PC-9 (cell line): ENCODE data around the gene TMTC2. TPM values are rescaled to one million over a fixed set of nuclear protein-coding genes. Genes with fewer than 3 reads are reported as not detected.

Experiments used
- BruUV-seq: library from RNA; stranded (reverse); fragments of 400-500 nt; replicated peaks from 2 replicates; lab custom pipeline; 2021; lab: Mats Ljungman, UMichigan
- CTCF ChIA-PET: fragments of 300-600 bp; sonication (Branson Sonifier 250); formaldehyde crosslinking; loops from one replicate; lab custom pipeline; 2022; ENCODE audit warnings: antibody characterized with exemption; lab: Charles Lee
- POLR2A ChIA-PET: fragments of 300-600 bp; sonication (Branson Sonifier 250); formaldehyde crosslinking; loops from one replicate; lab custom pipeline; 2022; ENCODE audit warnings: antibody characterized with exemption; ENCODE audit not compliant: unreplicated experiment; lab: Charles Lee
- DNase-seq, 2 experiments: peaks; one replicate each; pipeline versions ENCODE4 v3.0.0 to v3.0.0-alpha.2; 2015 to 2022; ENCODE audit warnings: mixed read lengths in 1 of 2
- H2AFZ ChIP-seq: fragments of 200-600 bp; sonication (generic); 2 replicates; pipeline ENCODE4 v1.8.1; 2017; ENCODE audit warnings: antibody characterized with exemption
- H3F3A ChIP-seq: fragments of 200-600 bp; sonication (generic); 2 replicates; pipeline ENCODE4 v1.8.1; 2017; ENCODE audit warnings: antibody characterized with exemption, mild to moderate bottlenecking, low read depth; ENCODE audit not compliant: insufficient read depth
- H3K27ac ChIP-seq: fragments of 200-600 bp; sonication (generic); 2 replicates; pipeline ENCODE4 v1.6.1; 2016; ENCODE audit warnings: mixed run types
- H3K27me3 ChIP-seq: fragments of 200-600 bp; sonication (generic); 2 replicates; pipeline ENCODE4 v1.6.1; 2016; ENCODE audit warnings: low read depth, mixed run types; ENCODE audit not compliant: insufficient read depth
- H3K36me3 ChIP-seq: fragments of 200-600 bp; sonication (generic); 2 replicates; pipeline ENCODE4 v1.6.1; 2016; ENCODE audit warnings: low read depth, mixed run types
- H3K4me1 ChIP-seq: fragments of 200-600 bp; sonication (generic); replicated peaks from 2 replicates; pipeline ENCODE4 v1.6.1; 2016; ENCODE audit warnings: mixed run types; ENCODE audit not compliant: insufficient read depth
- H3K4me2 ChIP-seq: fragments of 200-600 bp; sonication (generic); 2 replicates; pipeline ENCODE4 v1.6.1; 2017; ENCODE audit warnings: mixed run types
- H3K4me3 ChIP-seq: fragments of 200-600 bp; sonication (generic); 2 replicates; pipeline ENCODE4 v1.6.1; 2016; ENCODE audit warnings: mixed run types
- H3K79me2 ChIP-seq: fragments of 200-600 bp; sonication (generic); 2 replicates; pipeline ENCODE4 v1.6.1; 2017; ENCODE audit warnings: low read depth, mixed run types
- H3K9me2 ChIP-seq: fragments of 200-600 bp; sonication (generic); 2 replicates; pipeline ENCODE4 v1.8.1; 2017; ENCODE audit warnings: mild to moderate bottlenecking; ENCODE audit not compliant: insufficient read depth
- H3K9me3 ChIP-seq: fragments of 200-600 bp; sonication (generic); 2 replicates; pipeline ENCODE4 v1.8.1; 2016; ENCODE audit warnings: low read depth; ENCODE audit not compliant: insufficient read depth
- H4K20me1 ChIP-seq: fragments of 200-600 bp; sonication (generic); 2 replicates; pipeline ENCODE4 v1.8.1; 2017; ENCODE audit not compliant: insufficient read depth
- EZH2 ChIP-seq: fragments of 200-600 bp; sonication (generic); IDR thresholded peaks from 2 replicates; pipeline ENCODE4 v1.8.0; 2017; ENCODE audit warnings: antibody characterized with exemption, low read depth
- intact Hi-C: fragments of 100-400 bp; cut with micrococcal nuclease; formaldehyde crosslinking; loops from one replicate; pipeline ENCODE4 v1.10.0; 2022; ENCODE audit not compliant: unreplicated experiment
- total RNA-seq: library from RNA; stranded (reverse); gene quantifications from 2 replicates; pipeline ENCODE4 v1.2.3, GENCODE V29; 2021
- TF ChIP-seq, protein P1 (sequence below): fragments of 200-600 bp; sonication (generic); conservative IDR thresholded peaks from 2 replicates; pipeline ENCODE4 v1.6.1; 2017; ENCODE audit warnings: mixed run types, antibody characterized with exemption, mild to moderate bottlenecking, moderate library complexity

Gene TMTC2
- total RNA-seq, 1 experiment from 2014 or later: 8.6 TPM

DNA sequence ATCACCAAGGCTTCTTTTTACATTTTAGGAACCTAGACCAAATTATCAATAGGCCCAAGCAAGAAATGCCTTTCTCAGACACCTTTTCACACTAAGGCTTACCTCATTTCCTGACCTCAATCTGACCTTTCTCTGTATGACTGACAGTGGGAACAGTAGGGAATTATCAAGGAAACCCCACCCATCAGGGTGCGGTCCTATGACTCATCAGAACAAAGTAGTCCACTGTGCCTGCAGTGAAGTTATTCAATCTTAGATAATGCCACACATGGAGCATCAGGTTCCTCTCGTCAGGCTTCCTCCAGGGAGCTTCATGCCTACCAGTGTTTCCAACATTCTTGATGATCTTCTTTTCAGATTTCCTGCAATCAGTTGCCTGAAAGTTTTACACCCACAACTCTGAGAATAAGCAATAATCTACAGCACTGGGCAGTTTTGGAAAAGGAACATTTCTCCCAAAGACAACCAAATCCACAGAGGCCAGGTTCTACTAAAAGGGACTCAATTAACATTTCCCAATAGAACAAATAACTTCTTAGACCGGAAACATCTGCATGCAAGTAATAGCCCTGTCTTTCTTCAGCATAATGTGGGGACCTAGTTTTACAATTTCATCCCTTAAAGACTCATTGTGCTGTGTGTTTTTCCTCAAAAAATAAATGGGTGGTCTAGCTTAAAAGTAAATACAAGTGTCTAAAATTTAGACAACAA is 35.9 kb upstream of the TMTC2 start:
- H3K9me2 ChIP-seq: no peaks in the 10 kb centered on the region
- H2AFZ ChIP-seq: no peak overlapping the region
- TF ChIP-seq EZH2: no peak
- TF ChIP-seq, protein P1, sequence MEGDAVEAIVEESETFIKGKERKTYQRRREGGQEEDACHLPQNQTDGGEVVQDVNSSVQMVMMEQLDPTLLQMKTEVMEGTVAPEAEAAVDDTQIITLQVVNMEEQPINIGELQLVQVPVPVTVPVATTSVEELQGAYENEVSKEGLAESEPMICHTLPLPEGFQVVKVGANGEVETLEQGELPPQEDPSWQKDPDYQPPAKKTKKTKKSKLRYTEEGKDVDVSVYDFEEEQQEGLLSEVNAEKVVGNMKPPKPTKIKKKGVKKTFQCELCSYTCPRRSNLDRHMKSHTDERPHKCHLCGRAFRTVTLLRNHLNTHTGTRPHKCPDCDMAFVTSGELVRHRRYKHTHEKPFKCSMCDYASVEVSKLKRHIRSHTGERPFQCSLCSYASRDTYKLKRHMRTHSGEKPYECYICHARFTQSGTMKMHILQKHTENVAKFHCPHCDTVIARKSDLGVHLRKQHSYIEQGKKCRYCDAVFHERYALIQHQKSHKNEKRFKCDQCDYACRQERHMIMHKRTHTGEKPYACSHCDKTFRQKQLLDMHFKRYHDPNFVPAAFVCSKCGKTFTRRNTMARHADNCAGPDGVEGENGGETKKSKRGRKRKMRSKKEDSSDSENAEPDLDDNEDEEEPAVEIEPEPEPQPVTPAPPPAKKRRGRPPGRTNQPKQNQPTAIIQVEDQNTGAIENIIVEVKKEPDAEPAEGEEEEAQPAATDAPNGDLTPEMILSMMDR: no peak
- DNase-seq: peak; percentile 81 to 95
- H3K9me3 ChIP-seq: 0 out of 2 replicates have a peak, but pooled peaks cover 6% of the 10 kb centered on the region
- no peaks in the 10 kb centered on the region for H4K20me1 ChIP-seq
- no peaks in the 10 kb centered on the region for H3K79me2 ChIP-seq
- H3K36me3 ChIP-seq: no peaks in the 10 kb centered on the region
- intact Hi-C loops: loop anchor here (1.0 kb wide), 1 partner anchor 36 kb away; the partner anchor contains the start of gene TMTC2
- peaks cover 21% of the 10 kb centered on the region for H3F3A ChIP-seq
- H3K4me2 ChIP-seq: peak overlapping the region; percentile 38
- no peak overlapping the region for H3K4me3 ChIP-seq
- H3K4me1 ChIP-seq: peaks cover 26% of the 10 kb centered on the region
- ChIA-PET CTCF (interaction anchor here (1.4 to 1.7 kb wide), 2 partner anchors 35 to 292 kb away, joined by 3 to 7 read pairs; partner anchors contain the start of genes CCDC59 and METTL25), POLR2A (interaction anchor here (0.7 to 1.1 kb wide), 2 partner anchors 16 to 215 kb away, joined by 5 to 8 read pairs; no protein-coding TSS in a partner anchor)
- peak overlapping the region; percentile 87 for H3K27ac ChIP-seq
- H3K27me3 ChIP-seq: no peaks in the 10 kb centered on the region
- TSS peak; percentile 95 for BruUV-seq

DNA sequence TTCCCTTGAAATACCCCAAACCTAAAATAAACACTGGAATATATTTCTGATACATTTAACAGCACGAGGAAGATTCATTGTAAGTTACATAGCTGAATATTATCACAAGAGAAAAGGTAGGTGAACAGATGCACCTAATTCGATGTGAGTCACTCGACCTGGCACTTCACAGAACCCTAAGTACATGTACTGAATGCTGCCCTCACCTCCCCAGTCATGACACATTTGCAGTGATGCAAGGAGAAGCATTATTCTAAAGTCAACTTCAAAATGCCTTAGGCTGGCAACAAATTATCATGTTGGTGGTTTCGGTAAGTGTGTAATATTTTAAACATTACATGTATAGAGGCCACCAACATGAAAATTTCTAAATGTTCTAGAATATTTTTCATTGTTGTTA is 35.2 kb upstream of the TMTC2 start:
- CTCF ChIA-PET: interaction anchor here (1.7 kb wide), 1 partner anchor 34 kb away, joined by 7 read pairs; no protein-coding TSS in a partner anchor
- H3K36me3 ChIP-seq: no peaks in the 10 kb centered on the region
- no peak overlapping the region for H2AFZ ChIP-seq
- peak overlapping the region; percentile 87 for H3K27ac ChIP-seq
- H3K9me2 ChIP-seq: no peaks in the 10 kb centered on the region
- H3K27me3 ChIP-seq: no peaks in the 10 kb centered on the region
- TF ChIP-seq, protein P1: no peak
- no peak for TF ChIP-seq EZH2
- intact Hi-C loops: no loop called here
- H3K4me3 ChIP-seq: no peak overlapping the region
- DNase-seq: peak; percentile 41 to 68
- POLR2A ChIA-PET: no interaction called here
- H4K20me1 ChIP-seq: no peaks in the 10 kb centered on the region
- peaks cover 21% of the 10 kb centered on the region for H3F3A ChIP-seq
- no TSS peak for BruUV-seq
- 0 out of 2 replicates have a peak, but pooled peaks cover 7% of the 10 kb centered on the region for H3K9me3 ChIP-seq
- H3K4me2 ChIP-seq: peak overlapping the region; percentile 38
- no peaks in the 10 kb centered on the region for H3K79me2 ChIP-seq
- H3K4me1 ChIP-seq: peaks cover 26% of the 10 kb centered on the region

DNA sequence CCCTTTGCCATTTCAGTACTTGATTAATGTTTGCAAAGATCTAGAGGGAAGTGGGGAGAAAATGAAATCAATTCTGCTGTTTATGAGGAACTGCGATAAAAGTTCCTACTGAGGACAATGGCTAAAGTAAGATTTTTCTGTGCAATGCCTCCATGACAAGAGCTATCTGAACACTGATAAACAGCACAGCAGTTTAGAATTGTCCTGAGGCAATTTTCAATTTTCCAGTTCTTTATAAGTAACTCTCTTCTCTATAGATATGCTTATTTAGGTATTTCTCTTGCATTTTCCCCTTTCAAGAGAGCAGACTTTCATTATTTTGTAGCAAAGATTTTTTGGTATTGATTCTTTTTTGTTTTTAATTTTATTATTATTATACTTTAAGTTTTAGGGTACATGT is 34.6 kb upstream of the TMTC2 start:
- no peaks in the 10 kb centered on the region for H3K27me3 ChIP-seq
- H3K4me2 ChIP-seq: no peak overlapping the region
- no peak overlapping the region for H3K4me3 ChIP-seq
- no peaks in the 10 kb centered on the region for H3K9me2 ChIP-seq
- peak overlapping the region; percentile 87 for H3K27ac ChIP-seq
- H3K36me3 ChIP-seq: no peaks in the 10 kb centered on the region
- ChIA-PET POLR2A (no interaction called here), CTCF (no interaction called here)
- H3K79me2 ChIP-seq: no peaks in the 10 kb centered on the region
- 0 out of 2 replicates have a peak, but pooled peaks cover 7% of the 10 kb centered on the region for H3K9me3 ChIP-seq
- H4K20me1 ChIP-seq: no peaks in the 10 kb centered on the region
- BruUV-seq: no TSS peak
- H3F3A ChIP-seq: peaks cover 21% of the 10 kb centered on the region
- no peak for DNase-seq
- intact Hi-C loops: no loop called here
- peaks cover 26% of the 10 kb centered on the region for H3K4me1 ChIP-seq
- TF ChIP-seq EZH2: no peak
- TF ChIP-seq, protein P1: no peak
- no peak overlapping the region for H2AFZ ChIP-seq
